Stimulated activated CD4-positive, alpha-beta T cell treated with anti-CD3 and anti-CD28 coated beads, Interleukin-2, amount 100 ng/mL, for 4 hours (primary cell): ENCODE results near the gene ITGA5.

ENCODE experiments used
- DNase-seq: peaks from one replicate; pipeline ENCODE4 v3.0.0-alpha.2; 2020; ENCODE audit warnings: low read depth

The ITGA5 gene

DNA sequence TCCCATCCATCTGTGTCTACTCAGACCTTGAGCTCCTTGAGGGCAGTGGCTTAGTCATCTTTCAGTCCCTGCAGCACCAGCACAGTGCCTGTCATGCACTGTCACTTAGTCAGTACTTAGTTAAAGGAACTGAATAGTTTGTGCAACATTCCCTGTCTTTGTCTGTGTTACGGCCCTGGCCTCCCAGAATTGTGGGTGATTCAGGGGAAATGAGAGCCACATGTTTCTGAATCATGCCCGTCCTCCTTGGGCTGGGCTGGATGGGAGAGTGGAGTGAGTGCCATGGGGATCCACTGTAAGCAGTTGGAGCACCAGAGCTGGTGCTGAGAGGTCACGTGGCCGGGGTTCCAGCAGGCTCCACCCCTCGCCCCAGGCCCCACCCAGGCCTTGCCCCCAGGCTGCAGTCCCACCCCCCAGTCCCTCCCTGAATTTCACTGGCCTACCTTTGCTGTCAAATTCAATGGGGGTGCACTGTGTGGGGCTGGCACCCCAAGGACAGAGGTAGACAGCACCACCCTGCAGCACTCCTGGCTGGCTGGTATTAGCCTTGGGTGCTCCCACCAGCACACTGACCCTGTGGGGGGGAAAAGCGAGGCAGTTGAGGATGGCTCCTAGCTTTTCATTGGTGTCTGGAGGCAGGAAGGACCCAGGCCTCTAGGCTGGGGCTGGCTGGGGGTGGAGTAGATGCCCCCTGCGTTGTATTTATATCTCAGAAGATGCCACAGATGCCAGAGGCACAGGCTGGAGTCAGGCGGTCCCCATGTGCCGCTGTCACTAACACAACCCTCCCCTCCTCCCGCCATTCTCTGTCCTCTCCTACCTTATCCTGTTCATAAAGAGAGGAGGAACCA, 7.5 kb downstream of the ITGA5 start:
- DNase-seq = no peak

DNA sequence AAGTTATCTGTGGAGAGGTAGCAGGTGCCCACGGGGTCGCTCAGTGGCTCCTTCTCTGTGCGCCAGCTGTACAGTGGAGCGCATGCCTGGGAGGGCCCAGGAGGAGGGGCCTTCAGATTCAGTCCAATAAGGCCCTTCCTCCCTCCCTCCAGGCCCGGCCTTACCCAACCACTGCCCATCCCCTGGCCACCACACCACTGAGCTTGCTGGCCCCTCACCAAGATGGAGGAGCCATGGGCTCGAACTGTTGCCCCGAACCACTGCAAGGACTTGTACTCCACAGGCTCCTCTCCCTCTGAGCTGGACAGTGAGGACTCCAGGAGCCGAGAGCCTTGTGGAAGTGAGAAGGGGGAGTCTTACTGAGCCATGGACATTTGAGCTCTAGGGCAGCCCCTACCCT, 9.8 kb downstream of the ITGA5 start:
- no peak for DNase-seq

DNA sequence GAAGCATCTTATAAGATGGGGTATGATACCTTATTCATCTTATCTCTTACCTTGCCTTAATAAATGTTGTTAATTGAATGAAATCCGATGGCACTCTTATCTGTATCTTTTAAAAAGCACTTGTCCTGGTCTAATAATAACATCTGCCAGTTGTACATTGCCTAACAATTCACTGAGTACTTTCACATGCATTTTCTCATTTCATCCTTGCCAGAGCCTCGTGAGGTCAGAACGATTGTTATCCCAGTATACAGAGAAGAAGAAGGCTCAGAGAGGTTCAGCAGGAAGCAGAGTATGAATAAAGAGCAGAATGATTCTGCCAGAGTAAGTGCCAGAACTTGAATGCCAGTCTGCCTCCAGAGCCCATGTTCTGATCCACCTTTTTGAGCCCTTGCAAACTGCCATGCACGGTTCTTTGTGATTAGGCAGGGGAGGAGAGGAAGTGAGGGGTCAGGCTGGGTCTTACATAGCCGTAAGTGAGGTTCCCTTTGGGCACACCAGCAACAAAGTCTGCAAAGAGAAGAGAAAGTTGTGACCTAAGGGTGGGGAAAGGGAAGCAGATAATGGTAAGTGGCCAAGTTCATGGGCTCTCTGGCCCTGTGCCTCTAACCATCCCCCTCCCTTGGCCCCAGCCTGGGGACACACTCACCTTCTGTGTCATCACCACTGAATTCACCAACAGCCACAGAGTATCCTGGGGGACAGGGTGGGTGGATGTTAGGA, 11.7 kb downstream of the ITGA5 start:
- DNase-seq = no peak

DNA sequence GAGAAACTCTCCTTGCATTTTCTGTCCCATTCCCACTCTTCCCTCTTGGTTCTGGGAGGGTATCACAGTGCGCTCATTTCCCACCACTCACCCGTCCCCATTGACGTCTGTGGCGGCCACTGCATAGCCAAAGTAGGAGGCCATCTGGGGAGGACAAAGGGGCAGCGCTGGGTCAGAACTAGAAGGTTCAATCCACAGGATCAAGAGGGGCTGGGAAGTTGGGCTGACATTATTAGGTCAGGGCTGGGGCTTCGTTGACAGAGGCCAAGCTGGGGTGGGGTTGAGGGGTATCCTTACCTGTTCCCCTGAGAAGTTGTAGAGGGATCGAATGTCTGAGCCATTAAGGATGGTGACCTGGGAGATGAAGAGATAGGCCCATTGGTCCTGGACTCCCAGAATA, 13.5 kb downstream of the ITGA5 start:
- no peak for DNase-seq

DNA sequence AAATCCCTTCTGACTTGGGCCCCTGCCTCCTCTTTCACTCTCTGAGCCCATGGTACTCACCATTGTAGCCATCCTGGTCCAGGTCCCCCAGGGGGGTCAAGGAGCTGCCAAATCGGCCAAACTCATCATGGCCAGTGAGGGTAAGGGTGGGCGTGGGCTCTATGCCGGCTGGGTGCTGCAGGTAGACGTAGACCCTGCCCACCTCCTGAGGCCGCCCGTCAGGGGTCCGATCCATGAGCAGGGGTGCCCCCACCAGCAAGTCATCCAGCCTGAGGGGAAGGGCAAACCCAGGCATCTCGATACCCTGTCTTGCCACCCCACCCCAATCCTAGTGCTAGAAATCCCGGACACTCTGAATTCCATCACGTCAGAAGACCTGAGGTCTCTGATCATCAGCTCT, 14.0 kb downstream of the ITGA5 start:
- DNase-seq = no peak

DNA sequence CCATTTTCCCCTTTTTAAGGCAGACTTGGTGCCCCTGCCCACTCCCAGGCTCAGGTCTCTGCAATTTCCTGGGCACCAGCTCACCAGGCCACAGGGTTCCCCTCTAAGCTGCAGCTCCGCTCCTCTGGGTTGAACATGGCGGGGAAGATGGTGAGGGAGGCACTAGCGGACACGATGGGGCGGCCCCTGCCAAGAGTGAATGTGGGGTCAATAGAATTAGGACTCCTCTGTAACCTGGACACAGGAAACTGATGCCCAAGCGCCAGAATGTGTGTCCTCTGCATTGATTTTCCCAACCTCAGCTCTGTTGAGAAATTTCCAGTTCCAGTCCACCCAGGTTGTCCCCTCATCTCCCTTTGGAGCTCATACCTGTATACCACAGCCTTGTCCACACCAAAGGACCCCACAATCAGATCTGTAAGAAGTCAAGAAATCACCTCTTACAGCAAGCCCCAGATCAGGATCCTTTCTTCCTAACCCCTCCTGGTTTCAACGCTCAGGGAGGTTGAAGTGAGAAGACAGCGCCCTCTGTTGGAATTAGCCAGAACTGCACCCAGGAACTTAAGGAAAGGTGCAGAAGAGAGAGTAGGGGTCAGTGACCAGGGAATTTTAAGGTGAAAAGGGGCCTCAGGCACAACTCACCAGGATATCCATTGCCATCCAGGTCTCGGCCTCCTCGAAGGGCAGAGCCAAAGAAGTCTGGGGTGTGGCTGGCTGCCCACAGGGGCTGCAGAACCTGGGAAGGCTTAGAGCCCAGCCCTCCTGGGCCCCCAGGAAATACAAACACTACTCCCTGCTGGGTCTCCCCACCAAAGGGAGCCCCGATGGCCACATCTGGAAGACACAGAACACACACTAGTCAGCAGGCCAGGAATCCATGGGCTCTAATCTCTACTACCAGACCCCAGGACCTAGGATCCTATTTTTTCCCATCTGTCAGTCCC, 14.7 kb downstream of the ITGA5 start:
- DNase-seq = peak; percentile 44

DNA sequence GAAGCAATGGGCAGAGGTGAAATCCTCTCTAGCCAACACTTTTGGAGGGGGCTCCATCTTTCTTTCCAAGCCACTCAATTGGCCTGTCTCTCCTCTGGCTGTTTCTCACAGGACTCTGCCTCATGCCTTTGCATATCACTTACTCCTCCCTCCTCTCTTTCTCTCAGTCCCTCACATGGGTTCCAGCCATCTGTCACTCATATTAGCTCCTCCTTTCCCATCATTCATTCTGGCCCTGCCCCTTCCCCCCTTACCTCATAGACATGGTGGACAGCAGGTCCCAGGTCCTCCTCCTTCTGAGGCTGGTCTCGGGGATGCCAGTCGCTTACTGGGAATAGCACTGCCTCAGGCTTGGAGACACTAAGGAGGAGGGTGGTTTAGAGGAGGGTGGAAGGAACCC, 17.9 kb downstream of the ITGA5 start:
- DNase-seq = no peak

DNA sequence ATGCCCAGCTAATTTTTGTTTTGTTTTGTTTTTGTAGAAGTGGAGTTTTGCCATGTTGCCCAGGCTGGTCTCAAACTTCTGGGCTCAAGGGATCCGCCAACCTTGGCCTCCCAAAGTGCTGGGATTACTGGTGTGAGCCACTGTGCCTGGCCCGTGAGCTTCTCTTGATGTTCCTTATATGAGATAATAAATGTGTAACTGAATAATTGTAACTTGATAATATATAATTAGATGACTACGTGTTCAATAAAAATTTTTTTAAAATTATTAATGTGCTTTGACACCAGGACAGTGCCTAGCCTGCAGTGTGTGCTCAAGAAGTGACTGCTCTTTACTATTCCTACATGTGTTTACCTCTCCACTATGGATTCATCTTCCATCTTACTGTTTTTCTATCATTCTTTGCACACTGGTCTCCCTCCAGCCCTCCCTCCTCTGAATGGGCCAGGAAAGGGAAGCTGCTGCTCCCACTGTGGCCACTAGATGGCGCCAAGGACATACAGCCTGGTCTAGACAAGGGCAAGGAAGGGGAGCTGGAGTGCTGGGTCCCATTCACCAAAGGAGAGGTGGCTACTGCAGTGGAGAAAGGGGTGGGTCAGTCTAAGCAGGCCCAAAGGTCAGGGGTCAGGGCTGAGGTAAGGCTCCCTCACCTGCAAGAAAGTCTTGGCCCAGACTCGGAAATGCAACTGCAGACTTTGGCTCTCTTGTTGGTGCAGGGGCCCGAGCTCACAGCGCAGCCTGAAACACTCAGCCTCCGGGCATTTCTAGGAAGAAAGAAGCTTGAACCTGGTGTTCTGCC, 19.9 kb downstream of the ITGA5 start:
- DNase-seq = peak; percentile 76

DNA sequence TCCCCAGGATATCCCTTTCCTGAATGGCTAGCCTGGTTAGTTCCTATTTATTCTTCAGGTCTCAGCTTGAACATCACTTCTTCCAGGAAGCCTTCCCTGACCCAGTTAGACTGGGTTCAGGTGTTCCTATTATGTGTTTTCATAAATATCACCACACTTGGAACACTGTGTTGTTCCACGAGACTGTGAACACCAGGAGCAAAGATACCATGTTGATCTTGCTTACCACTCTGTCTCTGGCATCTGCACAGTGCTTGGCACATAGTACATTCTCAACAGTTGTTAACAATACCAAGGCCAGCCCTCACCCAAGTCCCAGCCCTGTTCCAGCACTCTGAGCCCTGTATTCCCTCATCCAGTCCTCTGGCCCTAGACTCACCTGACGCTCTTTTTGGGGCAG, 20.8 kb downstream of the ITGA5 start:
- DNase-seq = no peak

DNA sequence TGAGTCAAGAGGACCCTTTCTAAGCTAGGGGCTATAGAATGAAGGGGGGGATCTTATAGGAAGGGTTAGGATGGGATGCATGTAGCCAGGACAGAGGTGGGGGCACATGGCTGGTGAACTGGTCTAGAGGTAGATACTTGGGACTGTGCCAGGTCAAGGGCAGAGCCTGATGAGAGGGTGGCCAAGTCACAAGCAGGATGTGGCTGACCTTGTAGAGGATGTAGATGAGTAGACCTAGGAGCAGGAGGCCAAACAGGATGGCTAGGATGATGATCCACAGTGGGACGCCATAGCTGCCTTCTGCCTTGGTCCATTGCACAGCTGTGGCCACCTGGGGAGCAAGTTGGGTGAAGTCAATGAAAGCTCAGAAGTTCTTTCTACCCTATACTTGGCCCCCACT, 21.9 kb downstream of the ITGA5 start:
- DNase-seq = no peak

DNA sequence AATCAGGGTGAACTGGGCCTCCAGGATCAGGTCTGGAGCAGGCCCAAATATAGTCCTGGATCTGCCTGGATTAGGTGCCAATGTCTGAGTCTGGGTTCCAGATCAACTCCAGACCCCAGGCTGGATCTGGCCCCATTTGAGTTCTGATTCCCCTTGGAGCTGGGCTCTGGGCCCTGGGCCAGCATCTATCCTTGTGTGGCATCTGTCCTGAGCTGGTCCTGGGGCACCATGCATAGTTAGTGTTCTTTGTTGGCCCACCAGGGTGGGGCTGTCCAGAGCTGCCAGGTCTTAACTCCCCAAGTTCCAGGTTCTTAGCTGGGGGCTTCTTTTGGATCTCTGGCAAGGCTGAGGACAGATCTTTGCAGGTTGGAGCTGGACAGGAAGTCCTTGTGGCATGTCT, 23.5 kb downstream of the ITGA5 start:
- DNase-seq = no peak

DNA sequence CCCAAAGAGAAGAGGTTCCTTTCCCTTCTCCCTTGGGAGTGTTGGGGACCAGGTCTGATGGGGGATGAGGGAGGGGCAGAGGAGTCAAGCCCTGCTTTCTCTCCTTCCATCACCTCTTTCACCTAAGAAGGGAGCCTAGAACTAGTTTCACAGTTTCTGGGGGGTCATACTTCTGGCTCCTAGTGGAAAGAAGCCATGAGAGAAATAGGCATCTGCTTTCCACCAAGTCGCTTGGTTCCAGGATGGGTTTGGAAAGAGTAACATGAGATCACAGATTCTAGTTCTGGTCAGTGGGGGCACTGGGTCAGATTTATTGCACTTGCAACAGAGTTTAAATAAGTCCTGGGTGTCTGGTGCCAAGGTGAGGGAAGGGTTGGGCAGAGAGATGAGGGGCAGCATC, 24.1 kb downstream of the ITGA5 start:
- DNase-seq = no peak

DNA sequence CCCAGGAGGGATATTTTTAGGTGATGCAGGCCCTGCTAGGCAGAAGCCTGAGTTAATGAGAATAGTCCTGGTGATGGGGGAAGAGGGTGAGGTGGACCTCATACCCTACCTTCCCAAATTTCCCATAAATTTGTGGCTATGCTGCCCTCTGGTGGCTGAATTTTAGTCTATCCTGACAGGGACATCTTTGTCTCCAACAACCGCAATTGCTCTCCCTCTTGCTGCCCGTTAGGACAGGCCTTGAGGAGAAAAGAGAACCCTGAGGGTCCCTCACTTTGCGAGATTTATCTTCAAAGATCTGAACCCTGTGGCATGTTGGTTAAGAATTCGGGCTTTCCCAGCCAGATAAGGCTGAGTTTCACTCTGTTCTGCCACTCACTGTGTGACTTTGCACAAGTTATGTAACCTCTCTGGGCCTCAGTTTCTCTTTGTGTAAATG, 24.8 kb downstream of the ITGA5 start:
- peak; percentile 41 for DNase-seq

DNA sequence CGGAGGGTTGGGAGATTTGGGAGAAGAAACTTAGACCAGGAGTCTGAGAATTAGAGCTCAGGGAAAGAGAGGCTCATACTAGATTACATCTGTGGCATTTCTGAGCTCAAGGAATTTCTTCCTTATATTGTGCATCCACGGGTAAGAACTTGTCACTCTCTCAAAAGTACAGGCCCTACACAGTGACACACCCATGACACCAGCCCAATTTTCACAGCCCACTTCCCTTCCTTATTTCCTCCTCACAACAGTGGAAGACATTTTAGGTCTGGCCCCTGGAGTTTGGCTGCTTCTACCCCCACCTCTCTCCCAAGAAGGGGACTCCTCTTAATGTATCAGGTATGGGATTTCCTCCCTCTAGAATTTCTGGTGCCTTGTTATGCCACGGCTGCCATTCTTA, 25.3 kb downstream of the ITGA5 start:
- no peak for DNase-seq

DNA sequence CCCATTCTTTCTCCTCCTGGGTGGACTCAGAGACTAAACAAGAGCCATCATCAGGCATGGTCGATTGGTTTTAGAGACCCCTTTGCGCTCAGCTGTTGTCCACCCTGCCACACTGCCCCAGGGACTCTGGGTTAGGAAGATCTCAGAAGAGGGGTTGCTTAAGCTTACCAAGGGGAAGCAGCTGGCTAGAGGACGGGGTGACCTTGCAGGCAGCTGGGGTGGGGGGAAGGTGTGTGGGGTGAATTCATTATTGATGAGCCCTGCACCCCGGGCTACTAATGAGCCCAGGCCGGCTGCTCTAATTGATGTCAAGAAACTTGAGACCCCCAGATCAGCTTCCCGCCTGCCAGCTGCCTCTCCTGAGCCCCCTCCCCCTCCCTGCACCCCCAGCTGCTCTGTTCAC, 25.9 kb downstream of the ITGA5 start:
- no peak for DNase-seq

DNA sequence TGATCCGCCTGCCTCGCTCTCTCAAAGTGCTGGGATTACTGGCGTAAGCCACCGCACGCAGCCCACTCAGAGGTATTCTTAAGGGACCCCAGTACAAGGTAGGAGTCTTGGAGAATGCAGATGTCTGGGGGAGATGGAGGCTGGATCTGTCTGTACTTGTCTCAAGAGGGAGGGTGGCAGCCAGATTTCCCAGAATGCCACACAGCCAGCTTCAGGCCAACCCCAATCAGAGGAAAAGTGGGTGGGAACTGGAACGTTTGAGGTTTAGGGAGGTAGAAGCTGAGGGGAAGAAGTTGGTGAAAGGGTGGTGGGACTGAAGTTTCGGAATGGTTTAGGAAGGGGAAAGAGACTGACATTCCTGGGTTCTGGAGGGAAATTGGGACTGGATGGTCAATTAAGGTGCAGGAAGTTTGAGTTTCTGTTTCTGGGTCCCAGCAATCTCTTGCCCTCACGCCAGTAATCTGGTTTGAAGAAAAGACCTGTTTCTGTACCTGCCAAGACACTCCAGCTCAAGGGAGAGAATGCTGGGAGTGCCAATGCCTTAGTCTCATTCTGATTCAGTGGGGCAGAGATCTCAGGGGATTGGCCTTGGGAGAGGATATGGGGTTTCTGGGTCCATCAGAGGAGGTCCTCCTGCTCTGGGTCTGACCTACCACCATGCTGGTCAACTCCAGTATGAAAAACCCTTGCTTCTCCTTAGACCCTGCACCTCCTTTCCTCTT, 26.4 kb downstream of the ITGA5 start:
- no peak for DNase-seq

DNA sequence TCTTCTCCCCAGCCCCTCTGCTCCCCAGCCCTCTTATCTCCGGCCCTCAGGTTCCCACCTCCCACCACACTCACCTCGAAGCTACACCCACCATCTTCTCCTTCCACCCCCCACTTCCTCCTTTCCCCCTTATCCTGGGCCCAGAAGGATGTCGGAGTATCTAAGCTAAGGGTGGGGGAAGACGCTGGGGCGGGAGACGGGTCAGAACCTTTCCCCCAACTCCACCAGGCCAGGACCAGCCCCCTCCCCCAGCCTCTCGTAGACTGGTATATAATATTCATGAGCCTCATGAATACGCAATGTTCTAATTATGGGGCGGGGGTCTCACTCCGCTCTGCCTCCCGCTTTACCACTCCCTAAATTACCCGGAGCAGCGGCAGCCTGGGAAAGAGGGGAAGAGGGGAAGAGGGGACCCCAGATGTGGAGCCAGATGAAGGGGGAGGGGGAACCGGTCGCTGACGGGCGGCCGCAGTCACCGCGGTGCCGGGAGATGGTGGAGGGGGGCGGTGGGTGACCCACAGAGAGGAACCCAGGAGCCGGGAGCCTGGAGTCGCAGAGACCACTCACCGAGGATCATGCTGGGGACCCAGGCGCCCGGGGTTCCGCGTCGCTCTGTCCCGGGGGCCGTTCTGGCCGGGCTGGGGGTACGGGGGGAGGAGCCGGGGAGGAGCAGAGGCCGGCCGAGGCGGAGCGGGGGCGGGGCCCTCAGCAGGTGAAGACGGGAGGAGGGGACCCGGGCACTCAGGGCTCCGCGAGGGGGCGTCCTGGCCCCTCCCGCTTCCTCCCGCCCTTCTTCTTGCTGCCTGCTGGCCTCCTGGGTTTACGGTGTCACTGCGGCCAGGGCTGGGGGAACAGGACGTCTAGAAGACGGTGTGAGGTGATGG, 28.2 kb downstream of the ITGA5 start:
- peak; percentile 63 for DNase-seq

DNA sequence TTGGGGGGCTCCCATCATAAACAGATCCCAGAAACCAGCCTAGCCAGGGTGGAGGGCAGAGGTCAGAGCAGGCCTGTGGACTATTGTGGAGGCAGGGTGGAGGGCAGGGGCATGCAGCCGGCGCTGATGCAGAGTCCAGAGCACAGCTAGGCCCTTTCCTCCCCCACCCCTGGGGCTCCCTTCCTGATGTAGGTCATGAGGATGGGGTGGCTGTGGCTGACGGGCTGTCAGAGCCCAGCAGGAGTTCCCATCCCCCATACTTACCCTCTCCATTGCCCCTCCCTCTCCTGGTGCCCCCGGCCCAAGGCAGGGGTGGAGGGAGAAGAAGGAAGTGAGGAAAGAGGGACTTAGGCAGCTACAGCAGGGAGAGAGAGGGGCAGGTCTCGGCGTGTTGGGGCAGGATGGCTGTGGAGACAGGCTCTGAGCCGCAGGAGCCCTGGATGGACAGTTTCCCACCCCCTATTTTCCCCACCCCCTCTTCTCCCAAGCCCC, 28.8 kb downstream of the ITGA5 start:
- DNase-seq = no peak

DNA sequence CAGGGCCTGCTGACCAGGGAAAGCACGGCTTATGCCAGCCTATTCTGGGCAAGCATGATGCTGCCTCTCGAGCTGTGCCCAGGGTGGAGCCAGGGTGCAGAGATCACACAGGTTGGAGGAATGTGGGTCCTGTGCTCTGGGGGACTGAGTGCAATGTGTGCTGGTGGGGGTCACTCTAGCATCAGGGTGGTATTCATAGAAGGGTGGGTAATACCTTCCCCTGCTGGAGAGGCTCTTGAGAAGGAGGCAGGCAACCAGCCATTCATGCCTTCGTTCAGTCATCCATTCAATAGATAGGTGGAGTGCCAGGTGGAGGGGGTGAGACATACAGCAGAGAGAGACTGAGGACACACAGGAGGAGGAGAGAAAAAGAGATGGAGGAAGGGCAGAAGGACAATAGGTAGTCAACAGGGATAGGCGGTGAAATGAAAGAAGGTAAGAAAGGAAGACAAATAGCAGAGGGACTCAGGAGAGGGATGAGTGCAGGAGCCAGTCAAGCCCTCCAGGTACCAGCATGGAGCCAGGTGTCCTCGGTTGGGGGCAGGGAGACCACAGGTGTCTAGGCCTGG, 29.4 kb downstream of the ITGA5 start:
- DNase-seq = no peak
